Measurements from ENCODE around the gene C20orf141.
"Not testable (repeated sequence)": the region's sequence is repeated elsewhere in the genome, so short reads cannot be mapped to it uniquely, and the experiment has no call there.

C20orf141 gene

GRCh38 chr20:2807019-2807418, 7.8 kb upstream of the C20orf141 start:
- DNase-seq, result no peak
- Mint-ChIP-seq H3K4me1 (ENCODE audit: low read depth) (no peaks in the 10 kb centered on the region), H3K9me3 (peaks cover 2% of the 10 kb centered on the region), H3K27me3 (peaks cover 60% of the 10 kb centered on the region), H3K36me3 (ENCODE audit: low read depth) (no peaks in the 10 kb centered on the region), H3K4me3 (no peak overlapping the region), H3K27ac (no peak overlapping the region)

- not testable (repeated sequence) for H3K27ac Mint-ChIP-seq; H3K36me3 Mint-ChIP-seq (ENCODE audit: low read depth); H3K4me1 Mint-ChIP-seq (ENCODE audit: low read depth); H3K9me3 Mint-ChIP-seq; DNase-seq; H3K4me3 Mint-ChIP-seq
- peaks cover 58% of the 10 kb centered on the region for H3K27me3 Mint-ChIP-seq
Measured at GRCh38 chr20:2807929-2808328, 6.9 kb upstream of the C20orf141 start.

- Mint-ChIP-seq H3K9me3 (peaks cover 13% of the 10 kb centered on the region), H3K27me3 (peaks cover 45% of the 10 kb centered on the region), H3K4me1 (ENCODE audit: low read depth) (no peaks in the 10 kb centered on the region), H3K4me3 (no peak overlapping the region), H3K27ac (no peak overlapping the region), H3K36me3 (ENCODE audit: low read depth) (no peaks in the 10 kb centered on the region)
- DNase-seq, result no peak
Measured at GRCh38 chr20:2809690-2810089, 5.1 kb upstream of the C20orf141 start.

- Mint-ChIP-seq H3K4me3 (no peak overlapping the region), H3K9me3 (peaks cover 13% of the 10 kb centered on the region), H3K4me1 (ENCODE audit: low read depth) (no peaks in the 10 kb centered on the region), H3K27ac (no peak overlapping the region), H3K27me3 (peaks cover 28% of the 10 kb centered on the region), H3K36me3 (ENCODE audit: low read depth) (no peaks in the 10 kb centered on the region)
- no peak for DNase-seq
Measured at GRCh38 chr20:2812189-2812588, 2.6 kb upstream of the C20orf141 start.

- Mint-ChIP-seq H3K4me1 (ENCODE audit: low read depth) (no peaks in the 10 kb centered on the region), H3K27me3 (peaks cover 23% of the 10 kb centered on the region), H3K4me3 (no peak overlapping the region), H3K36me3 (ENCODE audit: low read depth) (no peaks in the 10 kb centered on the region), H3K9me3 (peaks cover 13% of the 10 kb centered on the region), H3K27ac (no peak overlapping the region)
- DNase-seq, result no peak
Measured at GRCh38 chr20:2814076-2814475, 711 bp upstream of the C20orf141 start.

GRCh38 chr20:2815242-2815900, 584 bp downstream of the C20orf141 start:
- H3K4me3 Mint-ChIP-seq, result no peak overlapping the region

GRCh38 chr20:2816030-2816582, 1.3 kb downstream of the C20orf141 start, which contains the start of gene TMEM239:
TSS of gene TMEM239 (plus strand) at chr20:2816364. CDS start at chr20:2816555, 191 bp downstream.
- Mint-ChIP-seq H3K36me3 (ENCODE audit: low read depth) (no peaks in the 10 kb centered on the region), H3K4me1 (ENCODE audit: low read depth) (peaks cover 9% of the 10 kb centered on the region), H3K27ac (no peak within 1 kb of the TSS), H3K9me3 (peaks cover 13% of the 10 kb centered on the region), H3K27me3 (peaks cover 33% of the 10 kb centered on the region), H3K4me3 (no peak within 1 kb of the TSS)
- DNase-seq, result no peak

More at GRCh38 chr20:2815242-2815900, 584 bp downstream of the C20orf141 start:
- Mint-ChIP-seq H3K4me1 (ENCODE audit: low read depth) (peaks cover 6% of the 10 kb centered on the region), H3K27me3 (peaks cover 31% of the 10 kb centered on the region), H3K9me3 (peaks cover 13% of the 10 kb centered on the region), H3K27ac (no peak overlapping the region), H3K36me3 (ENCODE audit: low read depth) (no peaks in the 10 kb centered on the region)
- no peak for DNase-seq

- H3K27me3 Mint-ChIP-seq, result peaks cover 31% of the 10 kb centered on the region
- H3K9me3 Mint-ChIP-seq, result peaks cover 13% of the 10 kb centered on the region
- no peak overlapping the region for H3K27ac Mint-ChIP-seq
- no peak for DNase-seq
- H3K4me1 Mint-ChIP-seq (ENCODE audit: low read depth), result peaks cover 13% of the 10 kb centered on the region
- H3K36me3 Mint-ChIP-seq (ENCODE audit: low read depth), result no peaks in the 10 kb centered on the region
- no peak overlapping the region for H3K4me3 Mint-ChIP-seq
Measured at GRCh38 chr20:2816583-2817340, 2.0 kb downstream of the C20orf141 start.

- peaks cover 7% of the 10 kb centered on the region for H3K9me3 Mint-ChIP-seq
- H3K36me3 Mint-ChIP-seq (ENCODE audit: low read depth), result no peaks in the 10 kb centered on the region
- peaks cover 19% of the 10 kb centered on the region for H3K4me1 Mint-ChIP-seq (ENCODE audit: low read depth)
- no peak overlapping the region for H3K27ac Mint-ChIP-seq
- no peak for DNase-seq
- H3K4me3 Mint-ChIP-seq, result no peak overlapping the region
- H3K27me3 Mint-ChIP-seq, result peaks cover 27% of the 10 kb centered on the region
Measured at GRCh38 chr20:2817341-2817726, 2.5 kb downstream of the C20orf141 start.

- Mint-ChIP-seq H3K9me3 (peaks cover 4% of the 10 kb centered on the region), H3K27ac (no peak overlapping the region), H3K27me3 (peaks cover 23% of the 10 kb centered on the region), H3K4me3 (no peak overlapping the region), H3K36me3 (ENCODE audit: low read depth) (no peaks in the 10 kb centered on the region), H3K4me1 (ENCODE audit: low read depth) (peaks cover 19% of the 10 kb centered on the region)
- no peak for DNase-seq
Measured at GRCh38 chr20:2817891-2818595, 3.3 kb downstream of the C20orf141 start.

GRCh38 chr20:2820084-2820895, 5.5 kb downstream of the C20orf141 start:
- Mint-ChIP-seq H3K4me1 (ENCODE audit: low read depth) (peaks cover 19% of the 10 kb centered on the region), H3K27ac (no peak overlapping the region), H3K9me3 (no peaks in the 10 kb centered on the region), H3K36me3 (ENCODE audit: low read depth) (no peaks in the 10 kb centered on the region), H3K4me3 (no peak overlapping the region), H3K27me3 (peaks cover 23% of the 10 kb centered on the region)
- no peak for DNase-seq

- Mint-ChIP-seq H3K27ac (no peak overlapping the region), H3K4me3 (peak overlapping the region; percentile 53), H3K4me1 (ENCODE audit: low read depth) (peaks cover 24% of the 10 kb centered on the region), H3K27me3 (peaks cover 23% of the 10 kb centered on the region), H3K9me3 (no peaks in the 10 kb centered on the region), H3K36me3 (ENCODE audit: low read depth) (no peaks in the 10 kb centered on the region)
- no peak for DNase-seq
Measured at GRCh38 chr20:2820896-2821869, 6.4 kb downstream of the C20orf141 start.

GRCh38 chr20:2822073-2822472, 7.3 kb downstream of the C20orf141 start:
- Mint-ChIP-seq H3K27ac (no peak overlapping the region), H3K36me3 (ENCODE audit: low read depth) (no peaks in the 10 kb centered on the region), H3K4me3 (no peak overlapping the region), H3K27me3 (peaks cover 27% of the 10 kb centered on the region), H3K4me1 (ENCODE audit: low read depth) (peaks cover 32% of the 10 kb centered on the region), H3K9me3 (no peaks in the 10 kb centered on the region)
- no peak for DNase-seq
